Measurements from ENCODE around the gene EBF3.

- TF ChIP-seq, protein P1, sequence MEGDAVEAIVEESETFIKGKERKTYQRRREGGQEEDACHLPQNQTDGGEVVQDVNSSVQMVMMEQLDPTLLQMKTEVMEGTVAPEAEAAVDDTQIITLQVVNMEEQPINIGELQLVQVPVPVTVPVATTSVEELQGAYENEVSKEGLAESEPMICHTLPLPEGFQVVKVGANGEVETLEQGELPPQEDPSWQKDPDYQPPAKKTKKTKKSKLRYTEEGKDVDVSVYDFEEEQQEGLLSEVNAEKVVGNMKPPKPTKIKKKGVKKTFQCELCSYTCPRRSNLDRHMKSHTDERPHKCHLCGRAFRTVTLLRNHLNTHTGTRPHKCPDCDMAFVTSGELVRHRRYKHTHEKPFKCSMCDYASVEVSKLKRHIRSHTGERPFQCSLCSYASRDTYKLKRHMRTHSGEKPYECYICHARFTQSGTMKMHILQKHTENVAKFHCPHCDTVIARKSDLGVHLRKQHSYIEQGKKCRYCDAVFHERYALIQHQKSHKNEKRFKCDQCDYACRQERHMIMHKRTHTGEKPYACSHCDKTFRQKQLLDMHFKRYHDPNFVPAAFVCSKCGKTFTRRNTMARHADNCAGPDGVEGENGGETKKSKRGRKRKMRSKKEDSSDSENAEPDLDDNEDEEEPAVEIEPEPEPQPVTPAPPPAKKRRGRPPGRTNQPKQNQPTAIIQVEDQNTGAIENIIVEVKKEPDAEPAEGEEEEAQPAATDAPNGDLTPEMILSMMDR (IDR thresholded peaks at IDR 0.05), result no peak
- TF ChIP-seq POLR2A (IDR thresholded peaks at IDR 0.05), result no peak
Observed at GRCh38 chr10:129992356-129992755, 28.3 kb upstream of the EBF3 start.
